Measurements from ENCODE around the gene GBGT1. TPM values are rescaled to one million over a fixed set of nuclear protein-coding genes. Genes with fewer than 3 reads are reported as not detected.
A peak's percentile ranks its signal among the peaks of the same experiment; 100 is the strongest.

The GBGT1 gene
- total RNA-seq, 1 donor from 2014 or later: 8.1 TPM

DNA sequence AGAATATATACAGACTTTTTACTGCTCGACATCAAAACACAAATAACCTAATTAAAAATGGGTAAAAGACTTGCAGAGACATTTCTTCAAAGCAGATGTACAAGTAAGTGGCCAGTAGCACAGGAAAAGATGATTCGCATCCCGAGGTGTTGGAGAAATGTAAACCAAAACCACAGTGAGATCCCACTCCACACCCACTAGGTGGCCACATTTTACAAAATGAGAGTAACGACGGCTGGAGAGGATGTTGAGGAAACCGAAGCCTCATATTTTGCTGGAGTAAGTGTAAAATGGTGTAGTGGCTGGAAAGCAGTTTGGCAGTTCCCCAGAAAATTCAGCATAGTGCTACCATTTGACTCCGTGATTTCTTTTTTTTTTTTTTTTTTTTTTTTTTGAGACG, 21.3 kb upstream of the GBGT1 start:
- Mint-ChIP-seq H3K9me3 (ENCODE audit: low read depth) (no peaks in the 10 kb centered on the region), H3K36me3 (ENCODE audit: low read depth) (no peaks in the 10 kb centered on the region), H3K27ac (ENCODE audit: unreplicated experiment) (no peak overlapping the region), H3K4me1 (ENCODE audit: low read depth) (peaks cover 4% of the 10 kb centered on the region), H3K27me3 (ENCODE audit: low read depth) (peaks cover 37% of the 10 kb centered on the region), H3K4me3 (ENCODE audit: unreplicated experiment) (no peak overlapping the region)
- TF ChIP-seq, protein P1, sequence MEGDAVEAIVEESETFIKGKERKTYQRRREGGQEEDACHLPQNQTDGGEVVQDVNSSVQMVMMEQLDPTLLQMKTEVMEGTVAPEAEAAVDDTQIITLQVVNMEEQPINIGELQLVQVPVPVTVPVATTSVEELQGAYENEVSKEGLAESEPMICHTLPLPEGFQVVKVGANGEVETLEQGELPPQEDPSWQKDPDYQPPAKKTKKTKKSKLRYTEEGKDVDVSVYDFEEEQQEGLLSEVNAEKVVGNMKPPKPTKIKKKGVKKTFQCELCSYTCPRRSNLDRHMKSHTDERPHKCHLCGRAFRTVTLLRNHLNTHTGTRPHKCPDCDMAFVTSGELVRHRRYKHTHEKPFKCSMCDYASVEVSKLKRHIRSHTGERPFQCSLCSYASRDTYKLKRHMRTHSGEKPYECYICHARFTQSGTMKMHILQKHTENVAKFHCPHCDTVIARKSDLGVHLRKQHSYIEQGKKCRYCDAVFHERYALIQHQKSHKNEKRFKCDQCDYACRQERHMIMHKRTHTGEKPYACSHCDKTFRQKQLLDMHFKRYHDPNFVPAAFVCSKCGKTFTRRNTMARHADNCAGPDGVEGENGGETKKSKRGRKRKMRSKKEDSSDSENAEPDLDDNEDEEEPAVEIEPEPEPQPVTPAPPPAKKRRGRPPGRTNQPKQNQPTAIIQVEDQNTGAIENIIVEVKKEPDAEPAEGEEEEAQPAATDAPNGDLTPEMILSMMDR (IDR thresholded peaks at IDR 0.05): peak; percentile 80
- no peak for DNase-seq (ENCODE audit: low spot score)

DNA sequence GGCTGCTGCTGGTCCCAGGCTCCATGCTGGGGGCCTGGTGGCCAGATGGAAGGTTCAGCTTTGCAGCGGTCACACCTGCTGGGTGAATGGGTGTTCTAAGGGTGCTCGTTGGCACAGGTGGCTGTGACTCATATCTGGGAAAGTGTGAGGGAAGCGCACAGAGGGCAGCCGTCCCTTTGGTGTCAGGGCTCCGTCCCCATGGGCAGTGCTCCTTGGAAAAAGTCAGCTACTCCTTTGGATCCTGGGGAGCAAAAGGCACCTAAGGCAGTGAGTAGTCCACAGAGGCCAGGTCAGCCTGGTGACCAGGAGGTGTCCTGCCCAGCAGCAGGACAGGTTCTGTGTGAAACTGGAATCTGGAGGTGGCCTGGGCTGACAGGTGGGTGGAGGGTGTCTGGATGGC, 18.4 kb upstream of the GBGT1 start:
- TF ChIP-seq, protein P1 (IDR thresholded peaks at IDR 0.05): no peak
- Mint-ChIP-seq H3K27me3 (ENCODE audit: low read depth) (peaks cover 23% of the 10 kb centered on the region), H3K9me3 (ENCODE audit: low read depth) (no peaks in the 10 kb centered on the region), H3K4me3 (ENCODE audit: unreplicated experiment) (no peak overlapping the region), H3K27ac (ENCODE audit: unreplicated experiment) (no peak overlapping the region), H3K36me3 (ENCODE audit: low read depth) (no peaks in the 10 kb centered on the region), H3K4me1 (ENCODE audit: low read depth) (peaks cover 4% of the 10 kb centered on the region)
- DNase-seq (ENCODE audit: low spot score): peak; percentile 47

DNA sequence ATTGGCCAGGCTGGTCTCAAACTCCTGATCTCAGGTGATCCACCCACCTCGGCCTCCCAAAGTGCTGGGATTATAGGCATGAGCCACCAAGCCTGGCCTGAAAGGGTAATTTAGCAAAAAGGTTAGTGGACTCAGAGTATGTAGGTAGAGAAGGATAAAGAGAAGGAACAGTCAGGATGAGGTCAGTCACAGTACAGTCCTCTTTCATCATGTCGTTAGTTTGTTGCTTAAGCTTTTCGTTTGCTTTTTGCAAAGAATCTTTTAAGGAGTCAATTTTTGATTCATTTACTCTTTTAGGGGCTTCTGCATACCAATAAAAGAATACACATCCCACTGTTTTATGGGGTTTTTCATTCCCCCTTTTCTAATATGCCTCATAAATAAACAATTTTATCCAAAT, 17.8 kb upstream of the GBGT1 start:
- Mint-ChIP-seq H3K27me3 (ENCODE audit: low read depth) (peaks cover 23% of the 10 kb centered on the region), H3K4me3 (ENCODE audit: unreplicated experiment) (no peak overlapping the region), H3K4me1 (ENCODE audit: low read depth) (peaks cover 4% of the 10 kb centered on the region), H3K36me3 (ENCODE audit: low read depth) (no peaks in the 10 kb centered on the region), H3K27ac (ENCODE audit: unreplicated experiment) (no peak overlapping the region), H3K9me3 (ENCODE audit: low read depth) (no peaks in the 10 kb centered on the region)
- TF ChIP-seq, protein P1 (IDR thresholded peaks at IDR 0.05): no peak
- no peak for DNase-seq (ENCODE audit: low spot score)

DNA sequence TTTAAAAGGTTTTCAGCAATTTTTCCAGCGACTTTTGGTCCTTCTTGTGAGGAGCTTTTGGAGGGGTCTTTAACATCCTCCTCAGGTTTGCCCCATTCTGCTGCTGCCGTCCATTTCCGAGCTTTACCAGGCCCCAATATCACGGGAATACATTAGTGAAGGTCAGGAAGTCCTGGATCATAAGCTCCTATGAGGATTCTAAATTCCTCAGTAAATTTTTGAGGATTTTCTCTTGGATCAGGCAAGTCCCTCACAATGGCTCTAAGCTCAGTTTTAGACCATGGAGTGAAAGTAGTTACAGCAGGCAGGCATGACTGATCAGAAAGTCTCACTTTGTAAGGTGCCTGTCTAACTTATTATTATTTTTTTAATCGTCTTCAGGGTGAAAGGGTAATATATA, 17.2 kb upstream of the GBGT1 start:
- Mint-ChIP-seq H3K4me1 (ENCODE audit: low read depth) (peaks cover 4% of the 10 kb centered on the region), H3K27me3 (ENCODE audit: low read depth) (peaks cover 25% of the 10 kb centered on the region), H3K36me3 (ENCODE audit: low read depth) (no peaks in the 10 kb centered on the region), H3K9me3 (ENCODE audit: low read depth) (no peaks in the 10 kb centered on the region), H3K4me3 (ENCODE audit: unreplicated experiment) (no peak overlapping the region), H3K27ac (ENCODE audit: unreplicated experiment) (no peak overlapping the region)
- TF ChIP-seq, protein P1 (IDR thresholded peaks at IDR 0.05): no peak
- DNase-seq (ENCODE audit: low spot score): no peak

DNA sequence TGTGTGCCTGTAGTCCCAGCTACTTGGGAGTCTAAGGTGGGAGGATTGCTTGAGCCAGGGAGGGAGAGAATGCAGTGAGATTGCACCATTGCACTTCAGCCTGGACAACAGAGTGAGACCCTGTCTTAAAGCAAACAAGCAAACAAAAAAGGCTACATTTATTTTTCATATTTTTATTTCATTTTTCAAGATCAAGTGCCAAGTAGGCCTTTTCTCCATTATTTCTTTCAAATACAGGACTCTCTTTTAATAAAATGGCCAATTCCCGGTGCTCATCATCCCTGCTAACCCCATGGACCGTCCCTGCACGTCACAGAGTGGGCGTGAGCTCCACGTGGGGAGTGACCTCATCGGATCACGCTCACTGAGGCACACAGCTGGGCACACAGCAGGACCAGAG, 9.3 kb upstream of the GBGT1 start:
- Mint-ChIP-seq H3K27ac (ENCODE audit: unreplicated experiment) (no peak overlapping the region), H3K9me3 (ENCODE audit: low read depth) (no peaks in the 10 kb centered on the region), H3K36me3 (ENCODE audit: low read depth) (no peaks in the 10 kb centered on the region), H3K27me3 (ENCODE audit: low read depth) (peaks cover 40% of the 10 kb centered on the region), H3K4me3 (ENCODE audit: unreplicated experiment) (no peak overlapping the region), H3K4me1 (ENCODE audit: low read depth) (no peaks in the 10 kb centered on the region)
- TF ChIP-seq, protein P1 (IDR thresholded peaks at IDR 0.05): no peak
- DNase-seq (ENCODE audit: low spot score): peak; percentile 43

Measured in chondrocyte (in vitro differentiated cells).